ENCODE measurements around the gene ANKRD55. TPM values are rescaled to one million over a fixed set of nuclear protein-coding genes. Genes with fewer than 3 reads are reported as not detected.
"Not testable (repeated sequence)": the region's sequence is repeated elsewhere in the genome, so short reads cannot be mapped to it uniquely, and the experiment has no call there.

The ANKRD55 gene
- total RNA-seq, 2 experiments from 2014 or later, result 9.7 to 10.2 TPM

GRCh38 chr5:56085193-56085592 is 147.9 kb downstream of the ANKRD55 start:
- CTCF ChIA-PET, result interaction anchor here (0.6 kb wide), 2 partner anchors 446 to 468 kb away, joined by 3 read pairs; no protein-coding TSS in a partner anchor
- no peak overlapping the region for H3K27ac ChIP-seq (ENCODE audit: low read depth in 1 of 2, low read length in 2 of 2)
- H3K27me3 ChIP-seq (ENCODE audit: control insufficient read depth in 1 of 2, insufficient read depth in 2 of 2, low read length in 2 of 2), result no peaks in the 10 kb centered on the region
- DNase-seq, result no peak
- peaks cover 25% of the 10 kb centered on the region for H3K4me1 ChIP-seq (ENCODE audit: insufficient read depth, low read length)
- H3K4me3 ChIP-seq (ENCODE audit: low read length), result no peak overlapping the region
- Mint-ChIP-seq H3K27ac (peak overlapping the region; percentile 8), H3K9me3 (peaks cover 2% of the 10 kb centered on the region), H3K4me1 (ENCODE audit: low read depth) (peaks cover 61% of the 10 kb centered on the region), H3K36me3 (ENCODE audit: low read depth) (peaks cover 4% of the 10 kb centered on the region), H3K4me3 (no peak overlapping the region), H3K27me3 (no peaks in the 10 kb centered on the region)
- H3K36me3 ChIP-seq (ENCODE audit: insufficient read depth, low read length), result no peaks in the 10 kb centered on the region
- ATAC-seq (ENCODE audit: poor library complexity), result no peak
- intact Hi-C loops (cut with DNase I, micrococcal nuclease), result no loop called here
- no peak for TF ChIP-seq CTCF (IDR thresholded peaks at IDR 0.05)
- POLR2A ChIA-PET, result interaction anchor here (1.0 to 1.7 kb wide), 2 partner anchors 9 to 91 kb away, joined by 3 to 4 read pairs; no protein-coding TSS in a partner anchor
- H3K9me3 ChIP-seq (ENCODE audit: control insufficient read depth in 1 of 2, insufficient read depth in 1 of 2, low read length in 2 of 2), result peaks cover 0 to 3% of the 10 kb centered on the region in 2 experiments

- ChIA-PET POLR2A (interaction anchor here (0.9 kb wide), 1 partner anchor 13 kb away, joined by 3 read pairs; no protein-coding TSS in a partner anchor), CTCF (interaction anchor here (0.6 to 0.7 kb wide), 2 partner anchors 243 to 758 kb away, joined by 3 to 4 read pairs; no protein-coding TSS in a partner anchor)
- Mint-ChIP-seq H3K4me1 (ENCODE audit: low read depth) (peaks cover 55% of the 10 kb centered on the region), H3K9me3 (peaks cover 2% of the 10 kb centered on the region), H3K4me3 (no peak overlapping the region), H3K27me3 (no peaks in the 10 kb centered on the region), H3K27ac (peak overlapping the region; percentile 14), H3K36me3 (ENCODE audit: low read depth) (peaks cover 4% of the 10 kb centered on the region)
- Histone ChIP-seq H3K27ac (ENCODE audit: low read depth in 1 of 2, low read length in 2 of 2) (no peak overlapping the region), H3K4me1 (ENCODE audit: insufficient read depth, low read length) (peaks cover 24% of the 10 kb centered on the region), H3K4me3 (ENCODE audit: low read length) (no peak overlapping the region), H3K36me3 (ENCODE audit: insufficient read depth, low read length) (no peaks in the 10 kb centered on the region), H3K27me3 (ENCODE audit: control insufficient read depth in 1 of 2, insufficient read depth in 2 of 2, low read length in 2 of 2) (no peaks in the 10 kb centered on the region), H3K9me3 (ENCODE audit: control insufficient read depth in 1 of 2, insufficient read depth in 1 of 2, low read length in 2 of 2) (peaks cover 0 to 3% of the 10 kb centered on the region in 2 experiments)
- DNase-seq, result no peak
- intact Hi-C loops (cut with DNase I, micrococcal nuclease), result no loop called here
- no peak for TF ChIP-seq CTCF (IDR thresholded peaks at IDR 0.05)
- ATAC-seq (ENCODE audit: poor library complexity), result no peak
These were observed 149.8 kb downstream of the ANKRD55 start for GRCh38 chr5:56083286-56083854.

GRCh38 chr5:56081053-56081642 is 152.0 kb downstream of the ANKRD55 start:
- Mint-ChIP-seq H3K4me1 (ENCODE audit: low read depth) (peaks cover 58% of the 10 kb centered on the region), H3K27ac (peak overlapping the region; percentile 82), H3K4me3 (peak overlapping the region; percentile 30)
- intact Hi-C loops (cut with DNase I, micrococcal nuclease), result loop anchor here in 1 of 2 experiments (1.0 kb wide), 2 partner anchors 10 to 68 kb away; no protein-coding TSS in a partner anchor
- POLR2A ChIA-PET, result interaction anchor here (0.7 to 1.6 kb wide), 6 partner anchors 9 to 90 kb away, joined by 3 to 6 read pairs (median 4); partner anchors contain the start of gene IL6ST
- H3K27me3 Mint-ChIP-seq; H3K4me3 ChIP-seq (ENCODE audit: low read length); CTCF ChIA-PET; H3K36me3 ChIP-seq (ENCODE audit: insufficient read depth, low read length); H3K9me3 ChIP-seq (ENCODE audit: control insufficient read depth in 1 of 2, insufficient read depth in 1 of 2, low read length in 2 of 2); H3K27ac ChIP-seq (ENCODE audit: low read depth in 1 of 2, low read length in 2 of 2); H3K9me3 Mint-ChIP-seq; H3K36me3 Mint-ChIP-seq (ENCODE audit: low read depth); H3K27me3 ChIP-seq (ENCODE audit: control insufficient read depth in 1 of 2, insufficient read depth in 2 of 2, low read length in 2 of 2): not testable (repeated sequence)
- peak; percentile 86 for ATAC-seq (ENCODE audit: poor library complexity)
- peak in 3 of 14 experiments; percentile 50 to 55 (median 52) for DNase-seq
- H3K4me1 ChIP-seq (ENCODE audit: insufficient read depth, low read length), result peaks cover 27% of the 10 kb centered on the region
